ENCODE measurements around the gene ATG7.
"Not testable (repeated sequence)": the region's sequence is repeated elsewhere in the genome, so short reads cannot be mapped to it uniquely, and the experiment has no call there.

- TF ChIP-seq POLR2AphosphoS5 (IDR thresholded peaks at IDR 0.05; ENCODE audit: borderline replicate concordance, low read depth, low read length); EZH2 (IDR thresholded peaks at IDR 0.05): not testable (repeated sequence)
These were observed 322.8 kb downstream of the ATG7 start for GRCh38 chr3:11595024-11595423.

All from SK-N-MC (cell line).